A673 (cell line): ENCODE results near the gene HOMER2. TPM values are rescaled to one million over a fixed set of nuclear protein-coding genes. Genes with fewer than 3 reads are reported as not detected.

ENCODE experiments used
- BruUV-seq: library from RNA; stranded (reverse); fragments of 400-500 nt; replicated peaks from 2 replicates; lab custom pipeline; 2021; lab: Mats Ljungman, UMichigan
- CTCF ChIA-PET: fragments of 300-600 bp; sonication (Branson Sonifier 250); formaldehyde crosslinking; loops from one replicate; lab custom pipeline; 2022; ENCODE audit warnings: antibody characterized with exemption; lab: Charles Lee
- POLR2A ChIA-PET: fragments of 300-600 bp; sonication (Branson Sonifier 250); formaldehyde crosslinking; loops from one replicate; lab custom pipeline; 2022; ENCODE audit warnings: antibody characterized with exemption; ENCODE audit not compliant: low non-redundant PET; lab: Charles Lee
- DNase-seq: peaks from one replicate; pipeline ENCODE4 v3.0.0-alpha.2; 2015; ENCODE audit warnings: low spot score
- H3K27ac ChIP-seq: fragments of 200-600 bp; sonication (generic); 2 replicates; pipeline ENCODE4 v1.5.1; 2016; ENCODE audit warnings: mixed run types, low read depth, mild to moderate bottlenecking, mixed read lengths, antibody characterized with exemption, low read length; ENCODE audit not compliant: poor library complexity, severe bottlenecking
- H3K27me3 ChIP-seq: fragments of 200-600 bp; sonication (generic); replicated peaks from 2 replicates; pipeline ENCODE4 v1.6.1; 2017; ENCODE audit warnings: mixed run types, low read depth, mild to moderate bottlenecking, mixed read lengths, antibody characterized with exemption, low read length; ENCODE audit not compliant: insufficient read depth, poor library complexity
- H3K36me3 ChIP-seq: fragments of 200-600 bp; sonication (generic); 2 replicates; pipeline ENCODE4 v1.6.1; 2016; ENCODE audit warnings: mixed run types, mild to moderate bottlenecking, mixed read lengths, antibody characterized with exemption, low read length; ENCODE audit not compliant: insufficient read depth, poor library complexity, severe bottlenecking
- H3K4me1 ChIP-seq: fragments of 200-600 bp; sonication (generic); 2 replicates; pipeline ENCODE4 v1.6.1; 2017; ENCODE audit warnings: mixed run types, mild to moderate bottlenecking, mixed read lengths, antibody characterized with exemption, low read length; ENCODE audit not compliant: insufficient read depth, poor library complexity, severe bottlenecking
- H3K4me3 ChIP-seq: fragments of 200-600 bp; sonication (generic); 2 replicates; pipeline ENCODE4 v1.5.1; 2016; ENCODE audit warnings: low read depth, mixed run types, mild to moderate bottlenecking, mixed read lengths, low read length; ENCODE audit not compliant: poor library complexity, severe bottlenecking
- H3K9me3 ChIP-seq: fragments of 200-600 bp; sonication (generic); 2 replicates; pipeline ENCODE4 v1.6.1; 2016; ENCODE audit warnings: mixed run types, low read depth, mild to moderate bottlenecking, mixed read lengths, antibody characterized with exemption, low read length; ENCODE audit not compliant: poor library complexity, severe bottlenecking
- CTCF ChIP-seq: fragments of 300-800, 200-600 bp; sonication (generic); conservative IDR thresholded peaks from 2 replicates; pipeline ENCODE4 v1.5.1; 2017; ENCODE audit warnings: low read depth, mild to moderate bottlenecking, antibody characterized with exemption, low read length, moderate library complexity, mixed read lengths
- EZH2 ChIP-seq: fragments of 200-600 bp; sonication (generic); IDR thresholded peaks from 2 replicates; pipeline ENCODE4 v1.6.1; 2017; ENCODE audit warnings: borderline replicate concordance, low read depth, mild to moderate bottlenecking, mixed read lengths, antibody characterized with exemption, low read length; ENCODE audit not compliant: poor library complexity, severe bottlenecking
- intact Hi-C: fragments of 100-400 bp; cut with micrococcal nuclease; formaldehyde crosslinking; loops from one replicate; pipeline ENCODE4 v1.10.0; 2022; ENCODE audit not compliant: unreplicated experiment
- total RNA-seq: library from RNA; stranded (reverse); gene quantifications from 2 replicates; pipeline ENCODE4 v1.2.3, GENCODE V29; 2021

Gene HOMER2
- total RNA-seq, 1 experiment from 2014 or later, result 6.7 TPM

GRCh38 chr15:82820128-82820527, 132.4 kb downstream of the HOMER2 start:
- peaks cover 40% of the 10 kb centered on the region for H3K36me3 ChIP-seq
- ChIA-PET POLR2A (no interaction called here), CTCF (no interaction called here)
- H3K27ac ChIP-seq, result no peak overlapping the region
- no peaks in the 10 kb centered on the region for H3K9me3 ChIP-seq
- no peaks in the 10 kb centered on the region for H3K4me1 ChIP-seq
- DNase-seq, result no peak
- BruUV-seq, result no TSS peak
- no peak overlapping the region for H3K4me3 ChIP-seq
- TF ChIP-seq CTCF, result no peak
- no peak for TF ChIP-seq EZH2
- H3K27me3 ChIP-seq, result no peaks in the 10 kb centered on the region
- intact Hi-C loops, result no loop called here

- H3K36me3 ChIP-seq, result peaks cover 28% of the 10 kb centered on the region
- no peak overlapping the region for H3K4me3 ChIP-seq
- ChIA-PET POLR2A (no interaction called here), CTCF (interaction anchor here (0.6 kb wide), 1 partner anchor 14 kb away, joined by 3 read pairs; no protein-coding TSS in a partner anchor)
- H3K27ac ChIP-seq, result no peak overlapping the region
- TF ChIP-seq EZH2 (no peak), CTCF (no peak)
- no TSS peak for BruUV-seq
- H3K4me1 ChIP-seq, result peaks cover 5% of the 10 kb centered on the region
- no peaks in the 10 kb centered on the region for H3K9me3 ChIP-seq
- intact Hi-C loops, result no loop called here
- DNase-seq, result no peak
- no peaks in the 10 kb centered on the region for H3K27me3 ChIP-seq
These were observed 139.5 kb downstream of the HOMER2 start for GRCh38 chr15:82812994-82813393.

- BruUV-seq, result TSS peak; percentile 68
- H3K4me1 ChIP-seq, result peaks cover 5% of the 10 kb centered on the region
- no peak for TF ChIP-seq CTCF
- TF ChIP-seq EZH2, result no peak
- intact Hi-C loops, result no loop called here
- no peaks in the 10 kb centered on the region for H3K9me3 ChIP-seq
- ChIA-PET POLR2A (no interaction called here), CTCF (no interaction called here)
- no peak for DNase-seq
- H3K27me3 ChIP-seq, result no peaks in the 10 kb centered on the region
- peak overlapping the region; percentile 95 for H3K4me3 ChIP-seq
- peak overlapping the region; percentile 94 for H3K27ac ChIP-seq
- H3K36me3 ChIP-seq, result peaks cover 15% of the 10 kb centered on the region
These were observed 141.6 kb downstream of the HOMER2 start for GRCh38 chr15:82810890-82811426.
